Measurements from ENCODE around the gene LAMTOR4. TPM values are rescaled to one million over a fixed set of nuclear protein-coding genes. Genes with fewer than 3 reads are reported as not detected.

The LAMTOR4 gene
- polyA plus RNA-seq, 1 donor from 2014 or later, result 333 TPM

- H3K27ac ChIP-seq (ENCODE audit: low read length), result no peak overlapping the region
- no peaks in the 10 kb centered on the region for H3K27me3 ChIP-seq (ENCODE audit: insufficient read depth, low read depth, low read length)
- no peaks in the 10 kb centered on the region for H3K79me2 ChIP-seq (replicated peaks; ENCODE audit: insufficient read depth, low read length)
- no peak overlapping the region for H3K4me2 ChIP-seq (ENCODE audit: low read length)
- H3K4me3 ChIP-seq (ENCODE audit: low read length), result no peak overlapping the region
- H3K9me2 ChIP-seq (ENCODE audit: insufficient read depth, low read length), result no peaks in the 10 kb centered on the region
- H3K9ac ChIP-seq (ENCODE audit: low read length), result no peak overlapping the region
- no peaks in the 10 kb centered on the region for H3K9me3 ChIP-seq (ENCODE audit: low read length)
- H2AFZ ChIP-seq (ENCODE audit: low read depth, low read length), result no peak overlapping the region
- no peaks in the 10 kb centered on the region for H3K36me3 ChIP-seq (ENCODE audit: insufficient read depth, low read length)
- no peaks in the 10 kb centered on the region for H4K20me1 ChIP-seq (ENCODE audit: insufficient read depth)
- no peaks in the 10 kb centered on the region for H3F3A ChIP-seq (ENCODE audit: insufficient read depth, low read length, poor library complexity, severe bottlenecking)
- TF ChIP-seq CTCF (IDR thresholded peaks at IDR 0.05; ENCODE audit: poor library complexity, severe bottlenecking) (peak; percentile 70), EP300 (conservative IDR thresholded peaks at IDR 0.05; ENCODE audit: poor library complexity, severe bottlenecking) (no peak), SMC3 (conservative IDR thresholded peaks at IDR 0.05; ENCODE audit: poor library complexity) (peak; percentile 67), RAD21 (conservative IDR thresholded peaks at IDR 0.05) (peak; percentile 72), REST (IDR thresholded peaks at IDR 0.05; ENCODE audit: borderline replicate concordance) (no peak)
Measured at GRCh38 chr7:100132697-100133151, 16.0 kb upstream of the LAMTOR4 start.

- Histone ChIP-seq H2AFZ (ENCODE audit: low read depth, low read length) (no peak overlapping the region), H4K20me1 (ENCODE audit: insufficient read depth) (no peaks in the 10 kb centered on the region), H3K4me3 (ENCODE audit: low read length) (no peak overlapping the region), H3K27ac (ENCODE audit: low read length) (no peak overlapping the region), H3K36me3 (ENCODE audit: insufficient read depth, low read length) (no peaks in the 10 kb centered on the region), H3K9ac (ENCODE audit: low read length) (no peak overlapping the region), H3K27me3 (ENCODE audit: insufficient read depth, low read depth, low read length) (no peaks in the 10 kb centered on the region), H3K9me2 (ENCODE audit: insufficient read depth, low read length) (no peaks in the 10 kb centered on the region), H3K4me2 (ENCODE audit: low read length) (no peak overlapping the region), H3K9me3 (ENCODE audit: low read length) (no peaks in the 10 kb centered on the region), H3K79me2 (replicated peaks; ENCODE audit: insufficient read depth, low read length) (no peaks in the 10 kb centered on the region), H3F3A (ENCODE audit: insufficient read depth, low read length, poor library complexity, severe bottlenecking) (no peaks in the 10 kb centered on the region)
- TF ChIP-seq SMC3 (conservative IDR thresholded peaks at IDR 0.05; ENCODE audit: poor library complexity), result no peak
- no peak for TF ChIP-seq MXI1 (conservative IDR thresholded peaks at IDR 0.05; ENCODE audit: poor library complexity, severe bottlenecking)
- no peak for TF ChIP-seq EZH2 (IDR thresholded peaks at IDR 0.05; ENCODE audit: borderline replicate concordance, insufficient read depth, low read length, poor library complexity, severe bottlenecking)
- TF ChIP-seq REST (IDR thresholded peaks at IDR 0.05; ENCODE audit: borderline replicate concordance), result no peak
- no peak for TF ChIP-seq CTCF (IDR thresholded peaks at IDR 0.05; ENCODE audit: poor library complexity, severe bottlenecking)
- TF ChIP-seq EP300 (conservative IDR thresholded peaks at IDR 0.05; ENCODE audit: poor library complexity, severe bottlenecking), result no peak
- no peak for TF ChIP-seq TAF1 (IDR thresholded peaks at IDR 0.05; ENCODE audit: low read depth)
- no peak for TF ChIP-seq RAD21 (conservative IDR thresholded peaks at IDR 0.05)
Measured at GRCh38 chr7:100137851-100138760, 10.6 kb upstream of the LAMTOR4 start.

Data from neural cell (in vitro differentiated cells).